HUDEP-2 (cell line): ENCODE results near the gene AP1AR.

Source experiments
- DNase-seq, 76 experiments: peaks; one replicate each; lab custom pipeline; 2025; ENCODE audit not compliant: unreplicated experiment in 76 of 76; lab: John Stamatoyannopoulos, UW

The AP1AR gene

GRCh38 chr4:112222219-112222955 lies 9.2 kb upstream of the AP1AR start:
- DNase-seq, result no peak

GRCh38 chr4:112225157-112225556 lies 6.4 kb upstream of the AP1AR start:
- no peak for DNase-seq

GRCh38 chr4:112230879-112231778 lies 458 bp upstream of the AP1AR start:
- DNase-seq, result peak in 75 of 76 experiments; percentile 53 to 97 (median 92)

- DNase-seq, result peak in 45 of 76 experiments; percentile 1 to 64 (median 18)
Observed at GRCh38 chr4:112234952-112235609, 3.5 kb downstream of the AP1AR start.

- no peak for DNase-seq
Observed at GRCh38 chr4:112236040-112236439, 4.5 kb downstream of the AP1AR start.

GRCh38 chr4:112238833-112239232 lies 7.2 kb downstream of the AP1AR start:
- DNase-seq, result no peak

- peak in 1 of 76 experiments; percentile 1 for DNase-seq
Observed at GRCh38 chr4:112245383-112245782, 13.8 kb downstream of the AP1AR start.

- DNase-seq, result no peak
Observed at GRCh38 chr4:112247021-112247420, 15.4 kb downstream of the AP1AR start.

- no peak for DNase-seq
Observed at GRCh38 chr4:112251019-112251643, 19.5 kb downstream of the AP1AR start.

GRCh38 chr4:112252234-112252633 lies 20.6 kb downstream of the AP1AR start:
- no peak for DNase-seq

GRCh38 chr4:112253382-112254000 lies 21.9 kb downstream of the AP1AR start:
- no peak for DNase-seq

- DNase-seq, result no peak
Observed at GRCh38 chr4:112257098-112257497, 25.5 kb downstream of the AP1AR start.

GRCh38 chr4:112266823-112267222 lies 35.2 kb downstream of the AP1AR start:
- no peak for DNase-seq

GRCh38 chr4:112270051-112270450 lies 38.5 kb downstream of the AP1AR start:
- no peak for DNase-seq

GRCh38 chr4:112270640-112271421 lies 39.2 kb downstream of the AP1AR start:
- DNase-seq, result no peak

- DNase-seq, result no peak
Observed at GRCh38 chr4:112272292-112272691, 40.7 kb downstream of the AP1AR start.

GRCh38 chr4:112274959-112275358 lies 43.4 kb downstream of the AP1AR start:
- DNase-seq, result no peak

GRCh38 chr4:112276113-112276512 lies 44.5 kb downstream of the AP1AR start:
- DNase-seq, result no peak

GRCh38 chr4:112277220-112277619 lies 45.6 kb downstream of the AP1AR start:
- DNase-seq, result no peak
